GM18519 (cell line): Measurements from ENCODE around the gene SYTL3.

Source experiments
- ATAC-seq: cut with Tn5 transposase; IDR thresholded peaks from one replicate; pipeline ENCODE4 v1.9.1; 2021; ENCODE audit warnings: mild to moderate bottlenecking, moderate library complexity; ENCODE audit not compliant: unreplicated experiment, low FRiP score

SYTL3 gene

GRCh38 chr6:158808442-158808833, 158.6 kb downstream of the SYTL3 start:
- ATAC-seq, result no peak

DNA sequence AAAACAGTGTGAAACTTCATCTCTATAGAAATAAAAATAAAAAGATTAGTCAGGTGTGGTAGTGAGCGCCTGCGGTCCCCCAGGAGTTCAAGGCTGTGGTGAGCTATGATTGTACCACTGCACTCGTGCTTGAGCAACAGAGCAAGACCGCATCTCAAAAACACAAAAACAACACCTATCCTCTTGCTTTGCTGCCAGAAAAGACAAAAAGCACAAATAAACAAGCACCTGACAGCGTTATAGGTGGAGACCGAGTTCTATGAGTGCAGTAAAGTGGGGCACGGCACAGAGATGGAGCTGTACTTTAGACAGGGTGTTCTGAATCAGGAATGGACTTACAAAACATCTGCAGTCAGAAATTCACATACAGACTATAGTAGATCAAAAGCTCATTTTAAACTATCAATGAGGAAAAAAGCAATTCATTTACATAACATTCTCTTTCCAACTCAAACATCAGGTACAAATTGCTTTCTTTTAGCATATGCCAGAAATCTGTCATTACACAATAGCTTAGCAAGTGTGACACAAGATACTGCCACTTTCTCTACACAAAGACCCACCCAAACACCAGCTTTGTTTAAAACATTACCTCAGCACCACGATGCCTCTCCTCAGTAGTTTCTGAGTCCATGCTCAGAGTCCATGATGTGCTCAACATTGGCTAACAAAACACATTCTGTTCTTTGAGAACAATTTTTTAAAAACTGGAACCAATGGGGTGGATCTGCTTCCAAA, 159.3 kb downstream of the SYTL3 start:
- ATAC-seq, result peak; percentile 56

DNA sequence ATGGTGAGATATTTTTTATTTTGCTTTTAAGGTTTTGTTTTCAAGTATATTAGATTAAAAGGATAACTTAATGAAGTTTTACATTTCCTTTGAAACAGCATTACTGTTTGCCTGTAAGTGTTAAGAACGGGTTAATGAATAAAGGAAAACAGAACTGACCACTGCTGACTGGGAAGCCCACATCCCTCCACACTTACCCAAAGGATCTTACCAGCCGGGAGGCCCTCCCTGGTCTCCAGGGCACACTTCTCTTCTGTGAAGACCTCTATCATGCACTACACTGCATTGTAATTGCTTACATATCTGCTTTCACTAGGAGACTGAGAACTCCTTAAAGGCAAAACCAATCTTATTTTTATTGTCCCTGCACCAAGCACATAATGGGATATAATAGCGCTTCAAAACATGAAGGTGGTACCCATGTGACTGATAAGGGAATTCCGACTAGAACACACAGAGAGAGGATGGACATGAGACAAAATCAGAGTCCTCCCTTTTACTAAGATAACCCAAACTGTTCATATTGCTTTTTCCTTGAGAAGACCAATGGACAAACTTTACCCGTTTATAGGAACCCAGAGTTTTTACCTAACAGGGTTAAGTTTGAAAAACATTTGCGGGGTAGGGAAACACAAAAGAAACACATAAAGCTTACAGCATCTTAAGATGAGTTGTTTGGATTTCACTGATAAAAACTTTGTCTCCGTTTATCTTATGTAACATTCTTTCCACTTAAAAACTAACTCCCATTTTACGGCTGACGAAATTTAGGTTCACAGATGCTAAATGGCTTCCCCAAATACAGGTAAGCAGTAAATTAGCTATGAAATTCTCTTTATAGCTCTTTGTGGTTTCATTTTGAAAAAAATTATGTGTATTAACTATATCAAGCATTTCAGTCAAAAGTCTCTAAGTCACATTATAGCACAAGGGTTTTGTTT, 160.6 kb downstream of the SYTL3 start:
- no peak for ATAC-seq

- no peak for ATAC-seq
Observed at GRCh38 chr6:158812611-158813010, 162.8 kb downstream of the SYTL3 start.

DNA sequence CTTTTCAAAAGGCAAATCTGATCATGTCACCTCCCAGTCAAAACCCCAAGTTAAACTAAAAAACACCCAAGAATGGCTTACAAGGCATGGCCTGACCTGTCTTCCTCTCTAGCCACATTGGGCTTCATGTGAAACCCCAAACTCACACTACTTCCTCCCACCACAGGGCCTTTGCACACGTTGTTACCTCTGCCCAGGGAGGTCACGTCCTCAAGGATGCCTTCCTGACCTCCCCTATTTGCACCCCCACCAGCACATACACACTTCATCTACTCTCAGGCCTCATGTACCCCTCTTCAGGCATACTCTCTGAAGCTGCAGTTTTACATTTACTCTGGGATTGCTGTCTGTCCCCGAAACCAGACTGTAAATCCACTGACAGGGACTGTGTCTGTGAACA, 163.2 kb downstream of the SYTL3 start:
- ATAC-seq, result no peak
